Fibroblast of villous mesenchyme (primary cell): Measurements from ENCODE around the gene FRMD4A. TPM values are rescaled to one million over a fixed set of nuclear protein-coding genes. Genes with fewer than 3 reads are reported as not detected.

Experiments used
- DNase-seq: peaks from one replicate; pipeline ENCODE4 v3.0.0-alpha.2; 2010; ENCODE audit warnings: low read depth
- H3K4me3 ChIP-seq: 2 replicates; pipeline ENCODE4 v1.5.1; 2011; ENCODE audit warnings: low read depth, mild to moderate bottlenecking, low read length
- CTCF ChIP-seq: IDR thresholded peaks from 2 replicates; pipeline ENCODE4 v1.5.1; 2012; ENCODE audit warnings: low read depth, mild to moderate bottlenecking, low read length; ENCODE audit not compliant: insufficient read depth
- total RNA-seq: library from RNA; depleted of rRNA; stranded (reverse); fragments of >200 nt; gene quantifications from 2 replicates; pipeline ENCODE4 v1.2.3, GENCODE V29; 2012

The FRMD4A gene
- total RNA-seq, 1 donor: 40.2 TPM

DNA sequence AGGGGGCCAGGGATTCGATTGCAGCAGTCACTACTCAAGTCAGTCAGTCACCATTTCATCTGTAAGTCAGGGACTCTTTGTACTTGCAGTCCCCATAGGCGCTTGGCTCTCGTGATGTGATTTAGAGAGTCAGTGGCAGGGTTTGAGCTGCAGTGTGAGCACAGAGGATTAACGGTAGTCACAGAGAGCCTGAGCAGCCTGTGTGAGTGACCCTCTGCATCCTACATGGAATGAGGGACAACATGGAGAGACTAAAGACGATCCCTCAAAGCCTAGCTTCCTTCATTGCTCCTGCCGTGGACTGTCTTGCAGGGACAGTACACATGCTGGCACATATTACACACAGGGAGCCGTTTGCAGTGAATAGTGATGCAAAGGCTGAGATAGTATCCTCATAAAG, 687.7 kb downstream of the FRMD4A start:
- DNase-seq: no peak
- TF ChIP-seq CTCF: no peak
- H3K4me3 ChIP-seq: no peak overlapping the region

DNA sequence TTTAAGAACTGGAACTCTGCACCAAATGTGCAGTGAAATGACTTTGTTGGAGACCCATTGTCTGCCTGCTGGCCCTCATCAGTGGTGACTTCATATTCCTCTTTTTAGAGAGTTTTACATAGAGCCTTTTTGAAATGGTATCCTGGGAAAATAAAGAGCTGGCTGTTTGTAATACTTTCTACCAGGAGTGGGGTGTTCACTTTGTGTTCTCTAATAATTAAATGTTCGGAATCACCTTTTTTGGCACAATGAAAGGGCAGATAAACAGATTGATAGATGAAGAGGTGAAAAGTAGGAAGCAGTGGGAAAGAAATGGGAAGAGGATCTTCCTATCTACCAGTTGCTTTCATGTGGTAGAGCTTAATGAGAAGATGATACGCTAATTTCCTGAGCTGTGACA, 688.4 kb downstream of the FRMD4A start:
- no peak for TF ChIP-seq CTCF
- no peak overlapping the region for H3K4me3 ChIP-seq
- no peak for DNase-seq

DNA sequence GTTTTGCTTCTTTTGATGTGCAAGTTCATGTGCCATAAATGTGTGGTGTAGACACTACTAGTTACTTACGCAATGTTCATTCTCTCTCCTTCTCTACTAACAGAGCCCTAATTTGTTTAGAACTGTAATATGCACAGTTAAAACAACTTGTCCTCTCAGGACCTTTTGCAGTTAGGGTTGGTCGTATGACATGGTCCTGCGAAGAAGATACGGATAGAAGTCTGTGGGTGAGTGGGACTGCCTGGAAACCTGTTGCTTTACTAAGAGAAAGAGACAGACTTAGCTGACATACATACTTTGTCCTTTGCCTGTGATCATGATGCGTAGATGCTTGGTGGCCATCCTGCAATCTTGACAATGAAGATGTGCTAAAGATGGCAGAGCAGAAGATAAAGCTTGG, 692.8 kb downstream of the FRMD4A start:
- DNase-seq: peak; percentile 42
- TF ChIP-seq CTCF: no peak
- no peak overlapping the region for H3K4me3 ChIP-seq

- no peak for TF ChIP-seq CTCF
- no peak overlapping the region for H3K4me3 ChIP-seq
- DNase-seq: no peak
These were observed 693.3 kb downstream of the FRMD4A start for GRCh38 chr10:13637303-13637856.

DNA sequence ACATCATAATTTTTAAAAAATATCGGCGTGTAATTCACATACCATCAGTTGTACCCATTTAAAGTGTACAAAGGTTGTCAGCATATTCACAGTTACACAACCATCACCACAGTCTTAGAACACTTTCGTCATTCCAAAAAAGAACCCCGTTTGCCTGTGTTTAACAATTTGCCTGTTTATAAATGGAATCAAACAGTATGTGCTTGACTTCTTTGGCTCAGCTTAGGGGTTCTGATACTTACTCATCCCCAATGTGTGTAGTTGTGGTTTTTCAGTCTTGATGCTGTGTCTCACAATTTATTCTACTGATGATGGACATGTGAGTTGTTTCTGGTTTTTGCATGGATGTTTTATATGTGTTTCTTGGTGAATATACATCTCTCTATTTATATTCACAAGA, 693.9 kb downstream of the FRMD4A start:
- H3K4me3 ChIP-seq: no peak overlapping the region
- DNase-seq: no peak
- no peak for TF ChIP-seq CTCF

- TF ChIP-seq CTCF: no peak
- H3K4me3 ChIP-seq: no peak overlapping the region
- DNase-seq: peak; percentile 70
These were observed 696.5 kb downstream of the FRMD4A start for GRCh38 chr10:13634207-13634606.

DNA sequence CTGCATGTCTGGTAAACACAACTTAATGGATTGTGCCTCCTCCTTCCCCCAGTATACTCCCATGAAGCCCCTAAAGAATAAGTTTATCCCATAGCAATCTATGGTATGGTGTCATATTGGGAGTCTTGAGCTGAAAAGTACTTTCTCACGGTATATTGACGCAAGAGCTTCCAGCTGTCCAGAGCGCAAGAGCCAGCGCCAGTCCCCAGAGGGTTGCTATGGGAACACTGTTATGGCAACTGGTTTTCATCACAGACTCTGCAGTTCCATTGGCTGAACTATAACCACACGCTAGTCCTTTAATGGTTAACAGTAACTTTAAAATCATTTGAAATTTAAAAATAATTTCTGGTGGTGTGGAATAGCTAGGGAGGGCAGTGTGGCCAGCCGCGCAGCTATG, 697.0 kb downstream of the FRMD4A start:
- TF ChIP-seq CTCF: no peak
- peak; percentile 95 for DNase-seq
- no peak overlapping the region for H3K4me3 ChIP-seq
